ENCODE measurements around the gene TMPRSS6. TPM values are rescaled to one million over a fixed set of nuclear protein-coding genes. Genes with fewer than 3 reads are reported as not detected.

TMPRSS6 gene
- total RNA-seq, 1 donor from 2014 or later, result not detected

DNA sequence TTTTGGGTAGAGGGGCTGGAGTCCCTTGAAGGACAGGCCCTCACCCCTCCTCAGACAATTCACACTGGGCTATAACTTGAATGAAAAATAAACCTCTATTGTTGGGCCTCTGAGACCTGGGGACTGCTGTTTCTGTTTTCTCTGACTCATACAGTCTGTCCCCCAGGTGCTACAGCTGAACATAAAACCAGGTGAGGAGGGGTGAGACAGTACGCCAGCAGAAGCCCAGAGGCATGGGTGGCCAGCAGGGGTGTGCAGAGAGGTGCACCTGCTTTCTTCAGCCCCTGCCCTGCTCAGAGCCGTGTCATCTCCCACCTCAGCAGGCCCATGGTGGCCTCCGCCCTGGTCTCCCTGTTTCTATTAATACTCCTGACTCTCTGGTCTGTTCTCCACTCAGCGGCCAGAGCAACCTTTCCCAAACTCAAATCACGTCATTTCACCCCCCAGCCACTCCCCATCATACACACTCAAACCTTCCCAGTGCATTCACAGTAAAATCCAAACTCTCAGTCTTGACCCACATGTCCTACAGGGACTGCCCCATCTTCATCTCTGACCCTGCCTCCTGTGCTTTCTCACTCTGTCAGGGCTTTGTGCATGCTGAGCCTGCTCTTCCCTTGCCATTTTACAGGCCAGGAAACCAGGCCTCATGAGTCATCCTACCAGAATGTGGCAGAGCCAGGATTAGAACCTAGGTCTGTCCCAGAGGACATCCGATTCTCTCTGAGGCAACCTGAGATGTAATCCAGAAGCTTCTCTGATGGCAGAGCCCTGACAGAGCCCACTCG is 45.6 kb upstream of the TMPRSS6 start:
- Histone ChIP-seq H3K27ac (replicated peaks) (no peak overlapping the region), H3K4me1 (no peaks in the 10 kb centered on the region), H3K27me3 (ENCODE audit: low read depth) (peaks cover 56% of the 10 kb centered on the region), H3K9me3 (replicated peaks) (peaks cover 16% of the 10 kb centered on the region), H3K4me3 (no peak overlapping the region), H3K36me3 (no peaks in the 10 kb centered on the region)
- DNase-seq, result no peak
- TF ChIP-seq, protein P1, sequence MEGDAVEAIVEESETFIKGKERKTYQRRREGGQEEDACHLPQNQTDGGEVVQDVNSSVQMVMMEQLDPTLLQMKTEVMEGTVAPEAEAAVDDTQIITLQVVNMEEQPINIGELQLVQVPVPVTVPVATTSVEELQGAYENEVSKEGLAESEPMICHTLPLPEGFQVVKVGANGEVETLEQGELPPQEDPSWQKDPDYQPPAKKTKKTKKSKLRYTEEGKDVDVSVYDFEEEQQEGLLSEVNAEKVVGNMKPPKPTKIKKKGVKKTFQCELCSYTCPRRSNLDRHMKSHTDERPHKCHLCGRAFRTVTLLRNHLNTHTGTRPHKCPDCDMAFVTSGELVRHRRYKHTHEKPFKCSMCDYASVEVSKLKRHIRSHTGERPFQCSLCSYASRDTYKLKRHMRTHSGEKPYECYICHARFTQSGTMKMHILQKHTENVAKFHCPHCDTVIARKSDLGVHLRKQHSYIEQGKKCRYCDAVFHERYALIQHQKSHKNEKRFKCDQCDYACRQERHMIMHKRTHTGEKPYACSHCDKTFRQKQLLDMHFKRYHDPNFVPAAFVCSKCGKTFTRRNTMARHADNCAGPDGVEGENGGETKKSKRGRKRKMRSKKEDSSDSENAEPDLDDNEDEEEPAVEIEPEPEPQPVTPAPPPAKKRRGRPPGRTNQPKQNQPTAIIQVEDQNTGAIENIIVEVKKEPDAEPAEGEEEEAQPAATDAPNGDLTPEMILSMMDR (IDR thresholded peaks at IDR 0.05; ENCODE audit: borderline replicate concordance), result no peak
- intact Hi-C loops (cut with micrococcal nuclease), result no loop called here

DNA sequence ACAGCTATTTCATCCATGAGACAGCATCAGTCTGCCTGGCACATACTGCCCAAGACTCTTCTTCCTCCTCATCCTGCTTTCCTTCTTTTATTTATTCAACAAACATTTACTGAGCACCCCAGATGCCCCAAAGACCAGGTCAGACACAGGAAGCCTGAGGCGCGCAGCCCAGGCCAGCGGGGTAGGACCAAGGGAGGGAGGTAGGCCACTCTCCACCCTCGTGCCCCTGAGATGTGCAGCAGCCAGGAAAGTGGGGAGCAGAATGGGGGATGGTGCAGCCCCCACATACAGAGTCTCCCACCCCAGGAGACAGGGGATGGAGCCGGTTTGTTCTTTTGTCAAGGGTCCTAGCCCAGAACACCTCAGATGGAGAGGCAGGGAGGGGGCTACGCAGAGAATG is 44.4 kb upstream of the TMPRSS6 start:
- Histone ChIP-seq H3K4me3 (no peak overlapping the region), H3K27me3 (ENCODE audit: low read depth) (peaks cover 48% of the 10 kb centered on the region), H3K4me1 (no peaks in the 10 kb centered on the region), H3K27ac (replicated peaks) (no peak overlapping the region), H3K9me3 (replicated peaks) (peaks cover 16% of the 10 kb centered on the region), H3K36me3 (no peaks in the 10 kb centered on the region)
- DNase-seq, result no peak
- TF ChIP-seq, protein P1 (IDR thresholded peaks at IDR 0.05; ENCODE audit: borderline replicate concordance), result no peak
- intact Hi-C loops (cut with micrococcal nuclease), result no loop called here

DNA sequence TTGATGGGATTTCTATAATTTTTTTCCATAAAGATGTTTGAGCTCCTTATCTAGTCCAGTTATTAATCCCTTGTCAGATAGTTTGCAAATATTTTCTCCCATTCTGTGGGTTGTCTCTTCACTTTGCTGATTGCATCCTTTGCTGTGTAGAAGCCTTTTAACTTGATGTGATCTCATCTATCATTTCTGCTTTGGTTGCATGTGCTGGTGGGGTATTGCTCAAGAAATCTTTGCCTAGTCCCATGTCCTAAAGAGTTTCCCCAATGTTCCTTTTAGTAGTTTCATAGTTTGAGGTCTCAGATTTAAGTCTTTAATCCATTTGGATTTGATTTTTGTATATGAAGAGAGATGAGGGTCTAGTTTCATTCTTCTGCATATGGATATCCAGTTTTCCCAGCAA is 41.9 kb upstream of the TMPRSS6 start:
- H3K9me3 ChIP-seq (replicated peaks), result peaks cover 16% of the 10 kb centered on the region
- H3K4me3 ChIP-seq, result no peak overlapping the region
- no peaks in the 10 kb centered on the region for H3K4me1 ChIP-seq
- no peak for DNase-seq
- intact Hi-C loops (cut with micrococcal nuclease), result no loop called here
- TF ChIP-seq, protein P1 (IDR thresholded peaks at IDR 0.05; ENCODE audit: borderline replicate concordance), result no peak
- H3K27ac ChIP-seq (replicated peaks), result no peak overlapping the region
- H3K36me3 ChIP-seq, result no peaks in the 10 kb centered on the region
- H3K27me3 ChIP-seq (ENCODE audit: low read depth), result peaks cover 48% of the 10 kb centered on the region

DNA sequence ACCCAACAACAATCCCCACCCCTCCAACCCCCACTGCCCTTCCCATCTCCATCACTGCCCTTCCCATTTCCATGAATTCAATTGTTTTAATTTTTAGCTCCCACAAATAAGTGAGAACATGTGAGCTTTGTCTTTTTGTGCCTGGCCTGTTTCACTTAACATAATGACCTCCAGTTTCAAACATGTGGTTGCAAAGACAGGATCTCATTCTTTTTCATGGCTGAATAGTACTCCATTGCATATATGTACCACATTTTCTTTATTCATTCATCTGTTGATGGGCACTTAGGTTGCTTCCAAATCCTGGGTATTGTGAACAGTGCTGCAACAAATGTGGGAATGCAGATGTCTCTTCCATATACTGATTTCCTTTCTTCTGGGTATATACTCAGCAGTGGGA is 41.2 kb upstream of the TMPRSS6 start:
- TF ChIP-seq, protein P1 (IDR thresholded peaks at IDR 0.05; ENCODE audit: borderline replicate concordance), result no peak

DNA sequence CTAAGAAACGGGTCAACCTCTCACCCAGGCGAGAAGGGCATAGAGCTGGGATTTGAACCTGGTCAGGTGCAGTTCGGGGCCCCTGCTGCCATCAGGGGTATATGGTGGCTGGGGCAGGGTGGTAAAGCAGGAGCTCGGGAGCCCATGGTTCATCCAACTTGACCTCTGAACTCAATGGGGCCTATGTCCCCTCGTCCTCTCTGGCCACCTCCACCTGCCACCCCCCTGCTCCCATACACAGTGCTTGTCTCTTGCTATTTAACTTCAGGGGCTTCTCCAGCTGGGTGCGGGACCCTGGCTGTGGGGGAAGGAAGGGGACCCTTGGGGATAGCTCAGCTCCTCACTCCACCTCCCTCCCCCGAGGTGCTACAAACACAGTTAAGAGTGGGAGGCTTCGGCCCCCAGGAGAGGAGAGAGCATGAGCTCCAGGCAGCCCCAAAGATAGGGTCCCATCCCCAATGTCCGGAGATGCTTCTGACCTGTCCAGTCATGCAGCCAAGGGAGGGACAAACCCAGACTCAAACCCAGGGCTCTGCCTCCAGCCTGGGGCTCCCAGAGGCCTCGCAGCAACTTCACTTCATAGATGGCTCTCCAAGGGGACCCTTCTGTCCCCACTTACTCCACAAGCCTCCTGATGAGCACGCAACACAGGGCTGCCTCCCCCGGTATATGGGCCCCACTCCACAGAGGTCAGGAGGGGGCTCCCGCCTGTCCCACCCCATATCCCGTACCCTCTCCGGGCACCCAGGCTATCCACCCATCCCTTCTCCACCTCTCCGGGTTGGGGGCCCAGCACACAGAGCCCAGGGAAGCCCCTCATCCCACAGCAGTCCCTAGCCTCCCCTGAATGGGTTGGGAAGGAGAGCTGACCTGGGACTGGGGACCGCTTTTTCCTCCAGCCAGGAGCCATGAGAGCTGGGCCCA is 39.5 kb upstream of the TMPRSS6 start:
- TF ChIP-seq, protein P1 (IDR thresholded peaks at IDR 0.05; ENCODE audit: borderline replicate concordance), result no peak
- no peak for DNase-seq

More for the DNA sequence above, 41.2 kb upstream of the TMPRSS6 start:
- no peaks in the 10 kb centered on the region for H3K4me1 ChIP-seq
- H3K4me3 ChIP-seq, result no peak overlapping the region
- H3K27ac ChIP-seq (replicated peaks), result no peak overlapping the region
- DNase-seq, result no peak
- intact Hi-C loops (cut with micrococcal nuclease), result no loop called here
- H3K36me3 ChIP-seq, result no peaks in the 10 kb centered on the region
- peaks cover 48% of the 10 kb centered on the region for H3K27me3 ChIP-seq (ENCODE audit: low read depth)
- peaks cover 16% of the 10 kb centered on the region for H3K9me3 ChIP-seq (replicated peaks)

More for the DNA sequence above, 39.5 kb upstream of the TMPRSS6 start:
- intact Hi-C loops (cut with micrococcal nuclease), result no loop called here
- Histone ChIP-seq H3K4me1 (no peaks in the 10 kb centered on the region), H3K27me3 (ENCODE audit: low read depth) (peaks cover 56% of the 10 kb centered on the region), H3K27ac (replicated peaks) (no peak overlapping the region), H3K4me3 (no peak overlapping the region), H3K36me3 (no peaks in the 10 kb centered on the region), H3K9me3 (replicated peaks) (peaks cover 16% of the 10 kb centered on the region)
